HS-5 (cell line): ENCODE data around the gene SMPD2.

Experiments
- DNase-seq: peaks from one replicate; pipeline ENCODE4 v3.0.0-alpha.2; 2012; ENCODE audit warnings: low read depth

The SMPD2 gene

GRCh38 chr6:109447087-109447486 lies 6.6 kb downstream of the SMPD2 start:
- no peak for DNase-seq

DNA sequence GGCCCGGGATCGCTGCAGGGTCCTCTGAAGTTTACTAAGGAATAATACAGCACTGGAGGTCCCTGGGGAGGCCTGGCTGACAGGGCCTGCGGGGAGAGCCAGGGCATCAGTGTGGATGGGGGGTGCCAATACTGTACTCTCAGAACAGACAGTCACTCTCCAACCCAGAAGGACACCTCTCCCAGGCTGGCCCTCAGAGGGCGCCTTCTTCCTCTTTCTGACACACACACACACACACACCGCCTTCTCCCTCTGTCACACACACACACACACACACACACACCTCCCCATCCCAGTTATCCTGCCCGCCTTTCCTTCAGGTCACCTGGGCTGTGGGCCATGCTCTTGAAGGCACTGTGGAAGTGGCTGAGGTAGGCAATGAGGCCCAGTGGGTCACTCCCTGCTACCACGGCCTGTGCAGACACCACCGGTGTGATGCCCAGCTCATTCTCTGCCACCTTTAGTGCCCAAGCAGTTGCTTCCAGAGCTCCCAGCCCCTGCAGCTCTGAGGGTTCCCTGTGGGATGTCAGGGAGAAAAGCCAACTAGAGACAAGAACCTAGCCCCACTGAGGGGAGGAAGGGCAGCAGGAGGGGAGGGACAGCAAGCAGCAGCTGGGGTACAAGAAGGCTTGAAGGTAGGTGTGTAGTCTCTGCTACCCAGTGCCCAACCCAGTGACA lies 7.5 kb downstream of the SMPD2 start:
- DNase-seq = no peak

DNA sequence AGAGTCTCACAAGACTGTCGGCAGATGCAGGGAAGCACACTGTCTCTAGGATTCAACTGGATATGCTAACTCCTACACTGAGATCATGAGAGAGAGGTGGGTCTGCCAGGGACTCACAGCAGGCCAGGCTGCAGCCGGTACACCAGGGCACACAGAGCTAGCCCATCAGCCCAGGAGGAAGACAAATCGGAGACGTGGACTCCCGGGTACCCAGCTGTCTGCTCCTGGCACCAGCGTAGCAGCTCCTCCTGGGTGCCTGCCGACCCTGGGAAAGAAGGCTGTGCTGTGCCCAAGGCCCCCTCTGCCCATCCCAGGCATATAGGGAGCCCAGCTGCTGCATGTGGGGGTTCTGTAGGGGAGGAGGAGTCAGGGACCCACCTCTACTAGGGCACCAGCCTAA lies 8.1 kb downstream of the SMPD2 start:
- DNase-seq = no peak

GRCh38 chr6:109449064-109449794 lies 8.7 kb downstream of the SMPD2 start:
- no peak for DNase-seq

- DNase-seq = no peak
Observed at GRCh38 chr6:109449795-109450673, 9.5 kb downstream of the SMPD2 start.

GRCh38 chr6:109450801-109451200 lies 10.3 kb downstream of the SMPD2 start:
- DNase-seq = no peak

DNA sequence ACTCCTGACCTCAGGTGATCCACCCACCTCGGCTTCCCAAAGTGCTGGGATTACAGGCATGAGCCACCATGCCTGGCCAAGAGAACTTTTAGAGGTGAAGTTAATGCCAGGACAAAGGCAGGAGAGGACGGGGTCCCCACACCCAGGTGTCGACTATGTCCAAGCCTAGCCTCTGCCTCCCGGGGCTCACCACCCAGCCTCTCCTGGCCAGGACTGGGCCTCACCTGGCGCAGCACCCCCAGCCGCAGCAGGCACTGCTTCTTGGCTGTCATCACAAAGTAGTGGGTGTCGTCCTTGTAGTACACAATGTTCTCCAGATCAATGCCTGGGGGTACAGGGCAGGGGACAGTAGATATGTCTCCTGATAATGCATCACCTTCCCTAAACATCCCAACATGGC lies 10.9 kb downstream of the SMPD2 start:
- no peak for DNase-seq

GRCh38 chr6:109452181-109452580 lies 11.7 kb downstream of the SMPD2 start:
- no peak for DNase-seq

GRCh38 chr6:109453156-109453555 lies 12.6 kb downstream of the SMPD2 start:
- DNase-seq = no peak

DNA sequence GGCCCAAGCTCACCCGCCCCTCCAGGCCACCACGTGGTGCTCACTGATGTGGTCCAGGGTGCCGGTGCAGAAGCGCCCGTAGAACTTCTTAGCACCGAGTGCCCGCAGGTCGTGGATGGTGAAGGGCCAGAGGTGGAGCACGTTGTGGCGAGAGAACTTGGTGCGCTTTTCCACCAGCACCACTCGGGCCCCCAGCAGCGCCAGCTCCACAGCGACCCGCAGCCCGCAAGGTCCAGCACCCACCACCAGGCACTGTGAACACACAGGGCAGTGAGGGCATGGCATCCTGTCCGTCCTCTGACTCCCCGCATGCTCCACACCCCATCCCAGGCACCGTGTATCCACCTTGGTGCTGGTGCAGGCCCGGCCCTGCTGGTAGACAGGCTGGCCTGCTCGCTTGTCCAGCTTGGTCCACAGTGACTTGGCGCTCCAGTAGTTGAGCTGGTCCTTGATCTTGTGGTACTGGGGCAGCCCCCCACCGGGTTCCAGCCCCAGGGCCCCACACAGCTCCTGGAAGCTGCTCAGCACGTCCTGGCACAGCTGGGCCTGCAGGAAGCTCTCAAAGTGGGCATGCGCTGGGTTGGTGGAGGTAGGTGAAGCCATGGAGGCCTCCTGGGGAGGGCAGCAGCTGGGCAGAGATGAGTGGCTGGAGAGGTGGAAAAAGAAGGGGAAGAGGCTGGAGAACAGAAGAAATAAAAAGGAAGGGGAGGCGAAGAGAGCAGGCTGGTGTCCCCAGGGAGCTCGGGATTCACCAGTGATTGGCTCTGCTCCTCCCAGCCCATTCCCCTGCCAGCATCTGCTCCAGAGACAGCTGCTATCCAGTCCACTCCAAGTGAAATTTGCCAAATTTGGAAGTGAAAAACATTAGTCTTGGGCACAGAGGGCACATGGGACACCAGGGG lies 13.3 kb downstream of the SMPD2 start:
- no peak for DNase-seq

- no peak for DNase-seq
Observed at GRCh38 chr6:109454496-109455436, 14.2 kb downstream of the SMPD2 start.

GRCh38 chr6:109455437-109456110 lies 15.1 kb downstream of the SMPD2 start, which contains the start of gene MICAL1:
MICAL1 (minus strand) TSS chr6:109455772; CDS start chr6:109454196, 1,576 bp downstream.
- DNase-seq = no peak

DNA sequence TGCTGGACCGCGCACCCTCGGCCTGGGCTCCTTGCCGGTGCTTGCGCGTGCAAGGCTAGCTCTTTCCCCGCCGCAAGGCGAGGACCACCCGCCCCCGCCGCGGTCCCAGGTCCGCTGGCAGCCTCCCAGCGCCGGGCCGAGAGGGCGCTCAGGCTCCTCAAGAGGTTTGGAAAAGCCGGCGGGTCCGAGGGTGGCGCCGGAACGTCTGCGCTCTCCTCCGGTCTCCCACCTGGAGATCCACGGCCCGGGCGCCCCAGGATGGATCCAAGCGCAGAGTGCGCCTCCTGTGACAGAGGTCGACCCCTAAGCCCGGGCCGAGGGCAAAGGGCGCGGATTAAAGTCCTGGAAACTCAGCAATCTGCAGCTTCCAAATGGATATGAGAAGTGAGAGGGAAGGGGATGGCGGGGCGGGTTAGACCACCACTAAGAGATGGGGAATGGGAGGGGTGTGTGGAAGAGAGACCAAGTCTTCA lies 15.6 kb downstream of the SMPD2 start:
- DNase-seq = no peak

- DNase-seq = peak; percentile 46
Observed at GRCh38 chr6:109456710-109457561, 16.4 kb downstream of the SMPD2 start.

GRCh38 chr6:109457562-109457996 lies 17.1 kb downstream of the SMPD2 start:
- no peak for DNase-seq

GRCh38 chr6:109458774-109459531 lies 18.4 kb downstream of the SMPD2 start:
- no peak for DNase-seq

GRCh38 chr6:109460161-109460829 lies 19.8 kb downstream of the SMPD2 start:
- DNase-seq = no peak
